KMS-11 (cell line): ENCODE measurements around the gene PHLDA2.

Experiments
- H2AFZ ChIP-seq: fragments of 200-600 bp; sonication (generic); 2 replicates; pipeline ENCODE4 v1.6.1; 2016; ENCODE audit warnings: antibody characterized with exemption, mixed run types, low read depth
- H3K27ac ChIP-seq: fragments of 200-600 bp; sonication (generic); 2 replicates; pipeline ENCODE4 v1.6.1; 2016; ENCODE audit warnings: mild to moderate bottlenecking, mixed run types
- H3K27me3 ChIP-seq: fragments of 200-600 bp; sonication (generic); 2 replicates; pipeline ENCODE4 v1.6.1; 2017; ENCODE audit warnings: mild to moderate bottlenecking, low read depth, mixed run types, moderate library complexity; ENCODE audit not compliant: insufficient read depth
- H3K36me3 ChIP-seq: fragments of 200-600 bp; sonication (generic); 2 replicates; pipeline ENCODE4 v1.6.1; 2017; ENCODE audit warnings: mild to moderate bottlenecking, mixed run types; ENCODE audit not compliant: insufficient read depth
- H3K4me1 ChIP-seq: fragments of 200-600 bp; sonication (generic); 2 replicates; pipeline ENCODE4 v1.6.1; 2016; ENCODE audit warnings: mild to moderate bottlenecking, low read depth, mixed run types; ENCODE audit not compliant: poor library complexity, severe bottlenecking
- H3K4me2 ChIP-seq: fragments of 200-600 bp; sonication (generic); 2 replicates; pipeline ENCODE4 v1.7.0; 2016; ENCODE audit warnings: mild to moderate bottlenecking, mixed run types
- H3K4me3 ChIP-seq: fragments of 200-600 bp; sonication (generic); IDR thresholded peaks from 2 replicates; pipeline ENCODE4 v1.6.1; 2017; ENCODE audit warnings: low read depth, low read length, mixed read lengths; ENCODE audit not compliant: insufficient read depth
- H3K79me2 ChIP-seq: fragments of 200-600 bp; sonication (generic); 2 replicates; pipeline ENCODE4 v1.6.1; 2016; ENCODE audit warnings: low read depth, mixed run types; ENCODE audit not compliant: insufficient read depth
- H3K9ac ChIP-seq: fragments of 200-600 bp; sonication (generic); 2 replicates; pipeline ENCODE4 v1.6.1; 2016; ENCODE audit warnings: mild to moderate bottlenecking, mixed run types
- H4K20me1 ChIP-seq: fragments of 200-600 bp; sonication (generic); 2 replicates; pipeline ENCODE4 v1.6.1; 2016; ENCODE audit warnings: mild to moderate bottlenecking, mixed run types; ENCODE audit not compliant: insufficient read depth
- CTCF ChIP-seq: fragments of 200-600 bp; sonication (generic); conservative IDR thresholded peaks from 2 replicates; pipeline ENCODE4 v1.6.1; 2017; ENCODE audit warnings: low read depth, mild to moderate bottlenecking, antibody characterized with exemption, low read length, moderate library complexity, mixed read lengths

PHLDA2 gene

GRCh38 chr11:2892967-2893528, 36.2 kb downstream of the PHLDA2 start:
- Histone ChIP-seq H3K9ac (no peak overlapping the region), H3K4me3 (no peak overlapping the region), H3K27me3 (no peaks in the 10 kb centered on the region), H3K4me2 (peak overlapping the region; percentile 54; the same call in 1 of the 2 replicates), H3K79me2 (no peaks in the 10 kb centered on the region), H3K4me1 (peaks cover 5% of the 10 kb centered on the region), H3K36me3 (no peaks in the 10 kb centered on the region), H3K27ac (no peak overlapping the region), H4K20me1 (no peaks in the 10 kb centered on the region), H2AFZ (peak overlapping the region; percentile 60; the same call in 1 of the 2 replicates)
- TF ChIP-seq CTCF = no peak

GRCh38 chr11:2892215-2892966, 36.8 kb downstream of the PHLDA2 start:
- Histone ChIP-seq H3K4me2 (peak overlapping the region; percentile 54; the same call in 1 of the 2 replicates), H2AFZ (peak overlapping the region; percentile 60), H4K20me1 (no peaks in the 10 kb centered on the region), H3K36me3 (no peaks in the 10 kb centered on the region), H3K79me2 (no peaks in the 10 kb centered on the region), H3K4me1 (peaks cover 5% of the 10 kb centered on the region), H3K4me3 (no peak overlapping the region), H3K9ac (peak overlapping the region; percentile 14; the same call in 1 of the 2 replicates), H3K27ac (no peak overlapping the region), H3K27me3 (0 out of 2 replicates have a peak, but pooled peaks cover 3% of the 10 kb centered on the region)
- TF ChIP-seq CTCF = peak; percentile 91

GRCh38 chr11:2891326-2892214, 37.6 kb downstream of the PHLDA2 start:
- peaks cover 3% of the 10 kb centered on the region; the same call in 1 of the 2 replicates for H3K27me3 ChIP-seq

More at GRCh38 chr11:2891326-2892214, 37.6 kb downstream of the PHLDA2 start:
- H3K27ac ChIP-seq = no peak overlapping the region
- H3K79me2 ChIP-seq = no peaks in the 10 kb centered on the region
- no peak overlapping the region; the same call in 1 of the 2 replicates for H3K4me2 ChIP-seq
- TF ChIP-seq CTCF = no peak
- no peak overlapping the region for H3K4me3 ChIP-seq
- H2AFZ ChIP-seq = peak overlapping the region; percentile 60; the same call in 1 of the 2 replicates
- no peaks in the 10 kb centered on the region for H3K36me3 ChIP-seq
- H3K9ac ChIP-seq = no peak overlapping the region; the same call in 1 of the 2 replicates
- no peaks in the 10 kb centered on the region for H4K20me1 ChIP-seq
- H3K4me1 ChIP-seq = peaks cover 5% of the 10 kb centered on the region
